HEK293T (cell line): ENCODE results near the gene SH2B2.

ENCODE experiments used
- ARNT ChIP-seq: fragments of 450-650 bp; IDR thresholded peaks from 2 replicates; pipeline ENCODE4 v1.6.1; 2017; ENCODE audit warnings: mild to moderate bottlenecking
- BHLHE40 ChIP-seq: fragments of 450-650 bp; IDR thresholded peaks from 2 replicates; pipeline ENCODE4 v1.6.1; 2016; ENCODE audit warnings: mild to moderate bottlenecking, moderate library complexity, borderline replicate concordance
- CTBP1 ChIP-seq: fragments of 450-650 bp; IDR thresholded peaks from 2 replicates; pipeline ENCODE4 v1.6.1; 2016; ENCODE audit warnings: borderline replicate concordance
- FOXM1 ChIP-seq: fragments of 450-650 bp; IDR thresholded peaks from 2 replicates; pipeline ENCODE4 v1.6.1; 2017; ENCODE audit warnings: mild to moderate bottlenecking, borderline replicate concordance
- HDGF ChIP-seq: fragments of 450-650 bp; IDR thresholded peaks from 2 replicates; pipeline ENCODE4 v1.6.1; 2017; ENCODE audit warnings: antibody characterized with exemption, borderline replicate concordance
- LEF1 ChIP-seq: fragments of 450-650 bp; IDR thresholded peaks from 2 replicates; pipeline ENCODE4 v1.6.1; 2017; ENCODE audit warnings: mild to moderate bottlenecking, borderline replicate concordance
- NFRKB ChIP-seq: fragments of 450-650 bp; IDR thresholded peaks from 2 replicates; pipeline ENCODE4 v1.6.1; 2016; ENCODE audit warnings: mild to moderate bottlenecking, moderate library complexity
- SP1 ChIP-seq: fragments of 450-650 bp; IDR thresholded peaks from 2 replicates; pipeline ENCODE4 v1.6.1; 2017
- SUZ12 ChIP-seq: fragments of 450-650 bp; IDR thresholded peaks from 2 replicates; pipeline ENCODE4 v1.6.1; 2016; ENCODE audit warnings: mild to moderate bottlenecking
- TARDBP ChIP-seq: fragments of 450-650 bp; IDR thresholded peaks from 2 replicates; pipeline ENCODE4 v1.6.1; 2016
- TF ChIP-seq, protein P1 (sequence below): fragments of 450-650 bp; IDR thresholded peaks from 2 replicates; pipeline ENCODE4 v1.6.1; 2016

DNA sequence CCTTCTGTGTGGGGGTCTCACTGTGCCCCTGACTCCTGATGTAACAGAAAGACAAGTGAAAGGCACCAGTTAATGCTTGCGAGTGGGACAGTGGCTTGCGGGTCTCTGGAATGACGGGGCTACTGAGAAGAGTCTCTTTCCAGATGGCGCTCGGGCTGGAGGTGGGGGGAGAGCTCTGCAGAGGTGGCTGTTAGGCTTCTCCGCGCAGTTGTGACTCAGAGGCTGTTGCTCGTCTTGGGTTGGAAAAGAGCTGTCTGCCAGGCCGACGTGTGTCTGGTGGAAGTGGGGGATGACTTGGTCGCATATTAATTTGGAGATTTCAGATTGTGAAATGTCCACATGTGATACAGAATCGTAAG is 27.9 kb upstream of the SH2B2 start:
- no peak for TF ChIP-seq ARNT
- TF ChIP-seq HDGF, result no peak
- TF ChIP-seq, protein P1, sequence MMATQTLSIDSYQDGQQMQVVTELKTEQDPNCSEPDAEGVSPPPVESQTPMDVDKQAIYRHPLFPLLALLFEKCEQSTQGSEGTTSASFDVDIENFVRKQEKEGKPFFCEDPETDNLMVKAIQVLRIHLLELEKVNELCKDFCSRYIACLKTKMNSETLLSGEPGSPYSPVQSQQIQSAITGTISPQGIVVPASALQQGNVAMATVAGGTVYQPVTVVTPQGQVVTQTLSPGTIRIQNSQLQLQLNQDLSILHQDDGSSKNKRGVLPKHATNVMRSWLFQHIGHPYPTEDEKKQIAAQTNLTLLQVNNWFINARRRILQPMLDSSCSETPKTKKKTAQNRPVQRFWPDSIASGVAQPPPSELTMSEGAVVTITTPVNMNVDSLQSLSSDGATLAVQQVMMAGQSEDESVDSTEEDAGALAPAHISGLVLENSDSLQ, result no peak
- no peak for TF ChIP-seq FOXM1
- no peak for TF ChIP-seq CTBP1
- TF ChIP-seq SP1, result no peak
- no peak for TF ChIP-seq TARDBP
- TF ChIP-seq SUZ12, result no peak
- no peak for TF ChIP-seq NFRKB
- TF ChIP-seq LEF1, result no peak
- TF ChIP-seq BHLHE40, result no peak
